Stomach smooth muscle (tissue), 2 donors: ENCODE data around the gene CCL8.
"Not testable (repeated sequence)": the region's sequence is repeated elsewhere in the genome, so short reads cannot be mapped to it uniquely, and the experiment has no call there.

ENCODE experiments used
- H3K27ac ChIP-seq: one replicate; pipeline ENCODE4 v1.7.0; 2013; ENCODE audit warnings: mild to moderate bottlenecking, low read length, inconsistent platforms
- H3K27me3 ChIP-seq, 2 donors: one replicate each; pipeline ENCODE4 v1.7.0; 2013; ENCODE audit warnings: low read length in 2 of 2; ENCODE audit not compliant: insufficient read depth in 2 of 2, control insufficient read depth in 1 of 2
- H3K36me3 ChIP-seq, 2 donors: one replicate each; pipeline ENCODE4 v1.7.0; 2013; ENCODE audit warnings: low read length in 2 of 2; ENCODE audit not compliant: control insufficient read depth in 2 of 2, insufficient read depth in 2 of 2
- H3K4me1 ChIP-seq: one replicate; pipeline ENCODE4 v1.7.0; 2013; ENCODE audit warnings: low read length; ENCODE audit not compliant: control insufficient read depth, insufficient read depth
- H3K4me3 ChIP-seq, 2 donors: one replicate each; pipeline ENCODE4 v1.7.0; 2013; ENCODE audit warnings: low read length in 2 of 2
- H3K9ac ChIP-seq, 2 donors: one replicate each; pipeline ENCODE4 v1.7.0; 2013; ENCODE audit warnings: low read length in 2 of 2, mild to moderate bottlenecking in 1 of 2
- H3K9me3 ChIP-seq, 2 donors: one replicate each; pipeline ENCODE4 v1.7.0; 2013; ENCODE audit warnings: low read length in 2 of 2; ENCODE audit not compliant: control insufficient read depth in 2 of 2
- donor health status: healthy.
- donor health status: Pancreatic carcinoma.

The CCL8 gene

GRCh38 chr17:34313164-34313563 is 6.1 kb upstream of the CCL8 start:
- H3K9ac ChIP-seq = no peak overlapping the region
- no peaks in the 10 kb centered on the region for H3K9me3 ChIP-seq
- H3K4me3 ChIP-seq = no peak overlapping the region
- no peaks in the 10 kb centered on the region for H3K36me3 ChIP-seq
- no peaks in the 10 kb centered on the region for H3K27me3 ChIP-seq
- H3K4me1 ChIP-seq = peaks cover 7% of the 10 kb centered on the region
- H3K27ac ChIP-seq = peak overlapping the region; percentile 50

GRCh38 chr17:34314279-34314678 is 5.0 kb upstream of the CCL8 start:
- no peaks in the 10 kb centered on the region for H3K36me3 ChIP-seq
- no peaks in the 10 kb centered on the region for H3K27me3 ChIP-seq
- H3K9ac ChIP-seq = no peak overlapping the region
- H3K9me3 ChIP-seq = no peaks in the 10 kb centered on the region
- H3K27ac ChIP-seq = peak overlapping the region; percentile 43
- no peak overlapping the region for H3K4me3 ChIP-seq
- H3K4me1 ChIP-seq = peaks cover 7% of the 10 kb centered on the region

DNA sequence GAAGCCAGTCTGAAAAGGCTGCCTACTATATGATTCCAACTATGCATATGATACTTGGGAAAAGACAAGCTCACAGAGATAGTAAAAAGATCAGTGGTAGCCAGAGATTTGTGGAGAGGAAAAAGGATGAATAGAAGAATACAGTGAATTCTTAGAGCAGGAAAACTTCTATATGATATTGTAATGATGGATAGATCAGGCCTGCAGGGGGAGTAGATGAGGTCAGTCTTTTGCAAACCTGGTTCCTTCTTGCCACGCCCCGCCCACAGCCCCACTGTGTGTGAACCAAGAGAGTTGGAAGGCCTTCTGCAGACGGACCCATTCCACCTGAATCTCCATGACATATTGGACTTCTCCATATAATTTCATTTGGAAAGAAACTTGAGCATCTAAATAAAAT is 761 bp upstream of the CCL8 start:
- Histone ChIP-seq H3K9me3 (peaks cover 0 to 2% of the 10 kb centered on the region in 2 donors), H3K4me1 (peaks cover 7% of the 10 kb centered on the region), H3K27ac (no peak overlapping the region), H3K27me3 (no peaks in the 10 kb centered on the region), H3K4me3 (no peak overlapping the region), H3K36me3 (no peaks in the 10 kb centered on the region), H3K9ac (no peak overlapping the region)

GRCh38 chr17:34321964-34322363 is 2.7 kb downstream of the CCL8 start:
- Histone ChIP-seq H3K4me1 (no peaks in the 10 kb centered on the region), H3K27me3 (no peaks in the 10 kb centered on the region), H3K4me3 (no peak overlapping the region), H3K9me3 (peaks cover 0 to 2% of the 10 kb centered on the region in 2 donors), H3K27ac (no peak overlapping the region), H3K9ac (no peak overlapping the region), H3K36me3 (no peaks in the 10 kb centered on the region)

GRCh38 chr17:34327580-34327979 is 8.3 kb downstream of the CCL8 start:
- H3K4me1 ChIP-seq, H3K27me3 ChIP-seq, H3K9me3 ChIP-seq, H3K36me3 ChIP-seq, H3K9ac ChIP-seq, H3K4me3 ChIP-seq, H3K27ac ChIP-seq: not testable (repeated sequence)

DNA sequence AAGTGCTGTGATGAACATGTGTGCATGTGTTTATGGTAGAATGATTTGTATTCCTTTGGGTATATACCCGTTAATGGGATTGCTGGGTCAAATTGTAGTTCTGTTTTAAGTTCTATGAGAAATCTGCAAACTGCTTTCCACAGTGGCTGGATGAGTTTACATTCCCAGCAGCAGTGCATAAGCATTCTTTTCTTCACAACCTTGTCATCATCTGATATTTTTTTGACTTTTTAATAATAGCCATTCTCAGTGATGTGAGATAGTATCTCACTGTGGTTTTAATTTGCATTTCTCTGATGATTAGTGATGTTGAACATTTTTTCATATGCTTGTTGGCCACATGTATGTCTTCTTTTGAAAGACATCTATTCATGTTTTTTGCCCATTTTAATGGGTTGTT is 18.5 kb downstream of the CCL8 start:
- Histone ChIP-seq H3K27me3 (no peaks in the 10 kb centered on the region), H3K4me1 (no peaks in the 10 kb centered on the region), H3K9me3 (no peaks in the 10 kb centered on the region), H3K36me3 (no peaks in the 10 kb centered on the region), H3K27ac (no peak overlapping the region), H3K9ac (no peak overlapping the region), H3K4me3 (no peak overlapping the region)

DNA sequence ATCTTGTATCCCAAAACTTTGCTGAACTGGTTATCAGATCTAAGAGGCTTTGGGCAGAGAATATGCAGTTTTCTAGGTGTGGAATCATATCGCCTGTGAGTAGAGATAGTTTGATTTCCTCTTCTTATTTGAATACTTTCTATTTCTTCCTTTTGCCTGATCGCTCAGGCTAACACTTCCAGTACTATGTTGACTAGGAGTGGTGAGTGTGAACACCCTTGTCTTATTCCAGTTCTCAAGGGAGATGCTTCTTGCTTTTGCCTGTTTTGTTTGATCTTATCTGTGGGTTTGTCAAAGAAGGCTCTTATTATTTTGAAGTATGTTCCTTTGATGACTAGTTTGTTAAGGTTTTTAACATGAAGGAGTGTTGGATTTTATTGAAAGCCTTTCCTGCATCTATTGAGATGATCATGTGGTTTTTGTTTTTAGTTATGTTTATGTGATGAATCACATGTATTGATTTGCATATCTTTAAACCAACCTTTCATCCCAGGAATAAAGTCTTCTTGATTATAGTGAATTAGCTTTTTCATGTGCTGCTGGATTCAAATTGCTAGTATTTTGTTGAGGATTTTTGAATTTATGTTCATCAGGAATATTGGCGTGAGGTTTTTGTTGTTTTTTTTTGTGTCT is 20.0 kb downstream of the CCL8 start:
- no peaks in the 10 kb centered on the region for H3K4me1 ChIP-seq
- H3K36me3 ChIP-seq = no peaks in the 10 kb centered on the region
- H3K4me3 ChIP-seq = no peak overlapping the region
- H3K27me3 ChIP-seq = no peaks in the 10 kb centered on the region
- H3K9me3 ChIP-seq = no peaks in the 10 kb centered on the region
- H3K27ac ChIP-seq = no peak overlapping the region
- no peak overlapping the region for H3K9ac ChIP-seq

GRCh38 chr17:34341916-34342315 is 22.7 kb downstream of the CCL8 start:
- H3K9me3 ChIP-seq = no peaks in the 10 kb centered on the region
- H3K4me1 ChIP-seq = no peaks in the 10 kb centered on the region
- no peaks in the 10 kb centered on the region for H3K36me3 ChIP-seq
- H3K4me3 ChIP-seq = no peak overlapping the region
- no peak overlapping the region for H3K27ac ChIP-seq
- no peaks in the 10 kb centered on the region for H3K27me3 ChIP-seq
- no peak overlapping the region for H3K9ac ChIP-seq

GRCh38 chr17:34347063-34347462 is 27.8 kb downstream of the CCL8 start:
- H3K4me1 ChIP-seq = peaks cover 2% of the 10 kb centered on the region
- H3K36me3 ChIP-seq = no peaks in the 10 kb centered on the region
- H3K9me3 ChIP-seq = no peaks in the 10 kb centered on the region
- no peak overlapping the region for H3K27ac ChIP-seq
- H3K9ac ChIP-seq = no peak overlapping the region
- no peak overlapping the region for H3K4me3 ChIP-seq
- no peaks in the 10 kb centered on the region for H3K27me3 ChIP-seq

DNA sequence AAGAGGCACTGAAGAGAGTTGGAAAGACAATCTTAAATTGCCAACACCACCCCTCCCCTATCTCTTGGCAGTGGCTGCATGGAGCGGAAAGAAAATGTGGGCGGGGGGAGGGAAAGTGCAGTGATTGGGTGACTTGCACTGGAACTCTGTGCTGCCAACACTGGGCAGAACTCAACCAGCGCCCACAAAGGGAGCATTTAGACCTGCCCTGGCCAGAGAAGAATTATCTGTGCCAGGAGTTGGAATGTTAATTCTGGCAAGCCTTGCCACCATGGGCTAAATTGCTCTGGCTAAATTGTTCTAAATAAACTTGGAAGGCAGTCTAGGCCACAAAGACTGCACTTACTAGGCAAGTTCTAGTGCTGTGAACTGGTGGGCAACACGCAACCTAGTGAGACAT is 30.5 kb downstream of the CCL8 start:
- Histone ChIP-seq H3K9me3 (no peaks in the 10 kb centered on the region), H3K27me3 (no peaks in the 10 kb centered on the region), H3K9ac (no peak overlapping the region), H3K4me3 (no peak overlapping the region), H3K27ac (no peak overlapping the region), H3K36me3 (no peaks in the 10 kb centered on the region), H3K4me1 (peaks cover 2% of the 10 kb centered on the region)

DNA sequence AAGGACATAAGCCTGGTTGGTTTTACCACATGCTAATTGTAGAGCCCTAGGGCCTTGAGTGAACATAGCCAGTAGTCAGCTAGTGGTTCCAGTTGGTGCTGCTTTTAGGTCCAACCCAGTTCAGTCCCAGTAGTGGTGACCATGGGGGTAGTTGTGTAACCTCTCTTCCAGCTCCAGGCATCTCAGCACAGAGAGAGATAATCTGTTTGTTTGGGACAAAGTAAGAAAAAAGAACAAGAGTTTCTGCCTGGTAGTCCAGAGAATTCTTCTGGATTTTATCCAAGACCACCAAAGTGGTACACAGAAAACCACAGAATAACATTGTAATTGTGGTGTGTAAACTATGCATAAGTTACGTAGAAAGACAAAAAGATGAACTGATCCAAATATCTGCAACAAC is 31.9 kb downstream of the CCL8 start:
- Histone ChIP-seq H3K36me3 (no peaks in the 10 kb centered on the region), H3K9ac (no peak overlapping the region), H3K27ac (no peak overlapping the region), H3K4me1 (peaks cover 2% of the 10 kb centered on the region), H3K4me3 (no peak overlapping the region), H3K27me3 (no peaks in the 10 kb centered on the region), H3K9me3 (no peaks in the 10 kb centered on the region)
